ENCODE results near the gene ARIH2.

The ARIH2 gene

GRCh38 chr3:48938689-48939088, 20.0 kb downstream of the ARIH2 start:
- no peak for DNase-seq
- intact Hi-C loops (cut with DNase I; ENCODE audit: low total_unique reads), result no loop called here
- Histone ChIP-seq H3K4me1 (no peaks in the 10 kb centered on the region), H3K9me3 (no peaks in the 10 kb centered on the region), H3K27me3 (no peaks in the 10 kb centered on the region), H3K36me3 (peaks cover 9 to 15% (median 10%) of the 10 kb centered on the region in 3 donors), H3K4me3 (no peak overlapping the region), H3K27ac (no peak overlapping the region)
- no peak for TF ChIP-seq CTCF (IDR thresholded peaks at IDR 0.05)

- Histone ChIP-seq H3K9me3 (no peaks in the 10 kb centered on the region), H3K4me1 (peaks cover 0 to 17% (median 5%) of the 10 kb centered on the region in 4 donors), H3K36me3 (peaks cover 0 to 11% (median 0%) of the 10 kb centered on the region in 3 donors), H3K4me3 (no peak overlapping the region), H3K27ac (no peak overlapping the region), H3K27me3 (no peaks in the 10 kb centered on the region)
- intact Hi-C loops (cut with DNase I; ENCODE audit: low total_unique reads), result no loop called here
- TF ChIP-seq CTCF (IDR thresholded peaks at IDR 0.05), result no peak
- no peak for DNase-seq
Observed at GRCh38 chr3:48945432-48945831, 26.8 kb downstream of the ARIH2 start.

GRCh38 chr3:48945891-48946549, 27.4 kb downstream of the ARIH2 start:
- intact Hi-C loops (cut with DNase I; ENCODE audit: low total_unique reads), result no loop called here
- no peak overlapping the region for H3K27ac ChIP-seq
- H3K27me3 ChIP-seq, result no peaks in the 10 kb centered on the region
- no peaks in the 10 kb centered on the region for H3K9me3 ChIP-seq
- TF ChIP-seq CTCF (IDR thresholded peaks at IDR 0.05), result no peak
- H3K4me3 ChIP-seq, result no peak overlapping the region
- no peak for DNase-seq
- peaks cover 0 to 11% (median 0%) of the 10 kb centered on the region in 3 donors for H3K36me3 ChIP-seq
- H3K4me1 ChIP-seq, result peaks cover 0 to 22% (median 5%) of the 10 kb centered on the region in 4 donors

- Histone ChIP-seq H3K9me3 (no peaks in the 10 kb centered on the region), H3K27me3 (no peaks in the 10 kb centered on the region), H3K27ac (peak overlapping the region; percentile 66 to 79), H3K4me3 (peak overlapping the region; percentile 35), H3K4me1 (peaks cover 0 to 26% (median 5%) of the 10 kb centered on the region in 4 donors), H3K36me3 (peaks cover 4 to 12% (median 11%) of the 10 kb centered on the region in 3 donors)
- intact Hi-C loops (cut with DNase I; ENCODE audit: low total_unique reads), result no loop called here
- TF ChIP-seq CTCF (IDR thresholded peaks at IDR 0.05), result no peak
- no peak for DNase-seq
Observed at GRCh38 chr3:48949376-48949717, 30.7 kb downstream of the ARIH2 start.

GRCh38 chr3:48950051-48950450, 31.4 kb downstream of the ARIH2 start:
- TF ChIP-seq CTCF (IDR thresholded peaks at IDR 0.05), result no peak
- intact Hi-C loops (cut with DNase I; ENCODE audit: low total_unique reads), result no loop called here
- peaks cover 4 to 17% (median 13%) of the 10 kb centered on the region in 3 donors for H3K36me3 ChIP-seq
- no peak for DNase-seq
- H3K4me3 ChIP-seq, result no peak overlapping the region
- peaks cover 0 to 26% (median 5%) of the 10 kb centered on the region in 4 donors for H3K4me1 ChIP-seq
- H3K9me3 ChIP-seq, result no peaks in the 10 kb centered on the region
- H3K27ac ChIP-seq, result peak overlapping the region; percentile 19 to 66
- H3K27me3 ChIP-seq, result no peaks in the 10 kb centered on the region

Measured in tibial artery (tissue), 4 donors.